GM12892 (cell line): ENCODE results near the gene TNS3.

Experiments used
- POLR2A ChIP-seq: IDR thresholded peaks from 2 replicates; pipeline ENCODE4 v1.6.1; 2011; ENCODE audit warnings: low read depth, low read length, control low read depth
- POLR2AphosphoS5 ChIP-seq: IDR thresholded peaks from 2 replicates; pipeline ENCODE4 v1.6.1; 2011; ENCODE audit warnings: low read depth, low read length, control low read depth
- TAF1 ChIP-seq: IDR thresholded peaks from 2 replicates; pipeline ENCODE4 v1.6.1; 2011; ENCODE audit warnings: low read depth, mild to moderate bottlenecking, control low read depth, low read length, borderline replicate concordance

- no peak for TF ChIP-seq POLR2A
- no peak for TF ChIP-seq POLR2AphosphoS5
- no peak for TF ChIP-seq TAF1
Measured at GRCh38 chr7:47236480-47237129, 345.3 kb downstream of the TNS3 start.
